CD4-positive, alpha-beta T cell treated with Interleukin-17A for 1 hour (primary cell): Measurements from ENCODE around the gene ISG15.
"Not testable (repeated sequence)": the region's sequence is repeated elsewhere in the genome, so short reads cannot be mapped to it uniquely, and the experiment has no call there.

ENCODE experiments used
- DNase-seq: peaks from one replicate; pipeline ENCODE4 v3.0.0-alpha.2; 2020

Gene ISG15

DNA sequence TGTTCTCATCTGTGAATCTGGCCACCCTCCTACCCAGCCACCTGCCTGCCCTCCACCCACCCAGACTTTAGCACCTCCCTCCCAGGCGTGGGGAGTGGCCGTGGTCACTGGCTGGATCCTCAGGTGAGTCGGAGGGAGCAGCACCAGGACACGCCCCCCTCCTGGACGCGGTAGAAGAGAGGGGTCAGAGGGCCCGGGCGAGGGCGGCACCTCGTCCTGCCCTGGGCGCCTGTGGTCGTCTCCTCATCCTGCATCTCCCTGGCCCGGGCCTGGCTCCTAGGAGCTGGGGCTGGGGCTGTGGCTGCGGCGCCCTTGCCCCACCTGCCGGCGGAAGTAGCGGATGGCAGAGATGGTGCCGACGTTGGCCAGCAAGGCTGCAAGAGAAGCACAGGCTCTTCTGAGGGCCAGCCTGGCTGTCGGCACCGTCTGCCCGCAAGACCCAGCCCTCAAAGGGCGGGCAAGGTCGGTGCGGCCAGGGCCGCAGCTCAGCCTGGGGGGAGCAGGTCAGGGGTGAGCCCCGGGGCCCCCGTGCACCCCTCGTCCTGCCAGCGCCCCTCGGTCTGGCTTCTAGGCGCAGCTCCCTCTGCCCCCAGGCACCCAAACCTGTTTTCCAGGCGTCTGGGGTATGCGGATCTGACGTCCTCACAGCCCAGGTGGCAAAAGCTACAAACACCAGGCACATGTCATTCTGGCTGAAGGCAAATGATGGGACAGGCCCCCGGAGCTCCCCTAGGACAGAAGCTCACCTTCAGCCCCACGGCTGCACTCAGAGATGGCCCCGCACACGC, 37.2 kb upstream of the ISG15 start:
- DNase-seq, result peak; percentile 74

DNA sequence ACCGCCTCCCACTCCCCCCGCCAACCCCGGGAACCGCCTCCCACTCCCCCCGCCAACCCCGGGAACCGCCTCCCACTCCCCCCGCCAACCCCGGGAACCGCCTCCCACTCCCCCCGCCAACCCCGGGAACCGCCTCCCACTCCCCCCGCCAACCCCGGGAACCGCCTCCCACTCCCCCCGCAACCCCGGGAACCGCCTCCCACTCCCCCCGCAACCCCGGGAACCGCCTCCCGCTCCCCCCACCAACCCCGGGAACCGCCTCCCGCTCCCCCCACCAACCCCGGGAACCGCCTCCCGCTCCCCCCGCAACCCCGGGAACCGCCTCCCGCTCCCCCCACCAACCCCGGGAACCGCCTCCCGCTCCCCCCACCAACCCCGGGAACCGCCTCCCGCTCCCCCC, 36.5 kb upstream of the ISG15 start:
- DNase-seq, result not testable (repeated sequence)

DNA sequence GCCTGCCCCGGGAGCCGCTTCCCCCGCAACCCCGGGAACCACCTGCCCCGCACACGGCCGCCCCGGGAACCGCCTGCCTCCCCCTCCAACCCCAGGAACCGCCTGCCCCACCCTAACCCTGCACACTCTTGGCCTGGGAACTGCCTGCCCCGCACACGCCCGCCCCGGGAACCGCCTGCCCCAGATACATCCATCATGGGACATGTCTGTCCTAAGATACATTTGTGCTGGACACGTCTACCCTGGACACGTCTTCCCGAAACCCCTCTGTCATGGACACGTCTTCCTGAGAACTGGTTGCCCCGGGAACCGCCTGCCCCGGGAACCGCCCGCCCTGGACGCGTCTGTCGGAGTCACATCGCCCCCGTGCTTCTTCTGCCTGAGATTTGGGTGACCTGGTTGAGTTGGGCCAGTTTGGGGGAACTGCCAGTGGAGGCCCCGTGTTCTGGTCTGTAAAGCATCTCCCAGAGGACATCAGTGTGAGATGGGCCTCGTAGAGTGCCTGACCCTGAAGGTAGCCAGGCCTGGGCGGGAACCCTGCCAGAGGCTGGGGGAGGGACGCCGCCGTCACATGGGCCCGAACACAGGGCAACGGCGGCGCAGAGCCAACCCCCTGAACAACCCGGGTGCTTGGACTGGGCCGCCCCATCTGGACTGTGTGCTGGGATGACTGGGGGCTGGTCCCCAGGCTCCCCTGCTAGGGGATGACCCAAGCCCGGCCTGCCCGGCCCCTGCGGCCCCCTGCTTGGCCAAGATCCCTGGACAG, 35.0 kb upstream of the ISG15 start:
- no peak for DNase-seq

DNA sequence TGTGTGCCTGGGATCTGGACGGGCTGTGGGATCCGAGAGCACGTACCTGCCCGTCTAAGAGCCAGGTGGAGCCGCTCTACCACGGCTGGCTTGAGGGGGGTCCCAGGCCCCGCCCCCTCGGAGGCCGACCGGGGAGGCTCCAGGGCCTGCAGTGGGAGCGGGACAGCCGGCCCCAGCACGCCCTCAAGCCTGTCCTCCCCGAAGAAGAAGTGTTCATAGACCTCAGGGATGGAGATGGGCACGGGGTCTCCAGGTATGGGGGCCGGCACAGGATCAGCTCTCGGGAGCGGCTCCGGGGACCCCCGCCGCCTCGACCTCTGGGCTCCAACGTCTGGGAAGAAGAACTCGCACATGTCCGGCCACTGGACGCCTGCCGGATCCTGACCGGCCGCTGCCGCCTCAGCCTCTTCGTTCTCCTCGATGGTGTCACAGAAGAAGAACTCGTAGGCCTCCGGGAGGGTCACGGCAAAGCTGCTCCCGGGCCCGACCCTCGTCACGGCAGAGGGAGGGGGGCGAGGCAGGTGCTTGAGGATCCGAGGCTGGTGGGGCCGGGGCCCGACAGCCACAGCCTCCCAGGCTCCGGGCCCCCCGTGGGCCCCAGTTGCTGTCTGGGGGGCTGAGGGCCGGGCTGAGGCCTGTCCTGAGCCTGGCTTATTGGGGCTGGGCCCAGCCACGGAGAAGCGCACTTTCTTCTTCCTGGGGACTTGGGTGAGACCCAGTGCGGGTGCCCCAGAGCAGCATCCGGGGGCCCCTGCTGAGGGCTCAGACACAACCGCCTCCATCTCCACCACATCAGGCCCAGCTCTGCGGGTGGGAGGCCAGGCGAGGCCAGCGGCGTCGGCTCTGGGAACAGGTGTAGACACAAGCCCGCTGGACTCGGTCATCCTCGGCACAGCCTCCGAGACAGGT, 34.2 kb upstream of the ISG15 start:
- DNase-seq, result no peak

DNA sequence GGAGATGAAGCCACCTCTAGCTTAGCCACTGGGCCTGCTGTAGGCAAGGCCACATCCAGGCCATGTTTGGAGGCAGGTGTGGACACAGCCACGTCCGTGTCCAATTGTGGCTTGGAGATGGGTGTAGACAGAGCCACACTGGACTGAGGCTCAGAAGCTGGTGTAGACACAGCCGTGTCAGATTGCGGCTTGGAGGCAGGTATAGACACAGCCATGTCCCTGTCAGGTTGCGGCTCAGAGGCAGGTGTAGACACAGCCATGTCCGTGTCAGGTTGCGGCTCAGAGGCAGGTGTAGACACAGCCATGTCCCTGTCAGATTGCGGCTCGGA, 33.6 kb upstream of the ISG15 start:
- no peak for DNase-seq

DNA sequence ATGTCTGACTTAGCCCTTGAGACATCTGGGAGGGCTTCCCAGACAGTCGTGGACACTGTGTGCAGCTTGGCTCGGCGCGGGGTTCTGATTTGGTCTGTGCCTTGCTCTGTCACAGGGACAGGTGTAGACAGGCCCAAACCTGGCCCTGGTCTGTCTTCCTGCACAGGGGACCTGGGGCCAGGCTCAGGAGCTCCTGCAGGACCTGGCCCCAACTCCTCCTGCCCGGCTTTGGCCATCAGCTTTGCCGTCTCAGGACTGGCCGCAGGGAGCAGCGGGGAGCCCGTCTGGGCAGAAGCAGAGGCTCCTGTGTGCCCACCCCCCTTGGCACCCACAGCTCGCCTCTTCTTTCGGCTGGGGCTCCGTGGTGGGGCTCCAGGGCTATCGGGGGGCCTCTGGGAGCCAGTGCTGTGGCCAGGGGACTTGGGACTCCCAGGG, 33.1 kb upstream of the ISG15 start:
- DNase-seq, result no peak

DNA sequence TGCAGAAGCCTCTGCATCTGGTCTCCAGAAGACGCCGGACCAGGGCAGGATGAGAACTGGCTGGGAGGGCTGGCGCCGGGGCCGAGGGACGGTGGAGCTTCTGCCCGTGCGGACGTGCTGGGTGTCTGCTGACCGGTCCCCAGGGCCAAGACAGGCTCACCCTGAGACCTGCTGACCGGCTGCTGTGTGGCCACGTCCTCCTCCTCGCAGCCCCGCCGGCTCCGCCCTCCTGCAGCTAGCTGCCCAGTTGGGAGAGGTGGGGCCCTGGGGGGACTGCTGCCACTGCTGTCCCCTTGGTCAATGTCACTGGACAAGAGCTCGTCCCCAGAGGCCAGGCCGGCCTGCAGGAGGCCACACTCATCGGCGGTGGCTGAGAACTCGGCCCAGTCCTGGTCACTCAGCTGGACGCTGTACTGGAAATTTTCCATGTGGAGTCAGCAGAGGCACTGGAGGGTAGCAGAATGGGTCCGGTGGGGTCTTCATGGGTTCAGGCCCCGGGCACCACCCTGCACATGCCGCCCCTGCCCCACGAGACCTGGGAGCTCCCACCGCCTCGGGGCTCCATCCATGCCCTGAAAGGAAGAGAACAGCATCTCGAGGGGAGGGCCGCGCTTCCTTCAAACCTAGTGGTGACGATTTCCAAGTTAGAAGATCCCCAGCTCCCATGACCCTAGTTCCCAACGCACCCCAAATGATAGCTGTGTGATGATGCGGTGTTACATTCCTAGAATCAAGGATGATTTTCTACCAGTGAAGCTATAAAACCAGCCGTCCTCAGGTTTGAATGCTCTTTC, 32.5 kb upstream of the ISG15 start:
- no peak for DNase-seq

DNA sequence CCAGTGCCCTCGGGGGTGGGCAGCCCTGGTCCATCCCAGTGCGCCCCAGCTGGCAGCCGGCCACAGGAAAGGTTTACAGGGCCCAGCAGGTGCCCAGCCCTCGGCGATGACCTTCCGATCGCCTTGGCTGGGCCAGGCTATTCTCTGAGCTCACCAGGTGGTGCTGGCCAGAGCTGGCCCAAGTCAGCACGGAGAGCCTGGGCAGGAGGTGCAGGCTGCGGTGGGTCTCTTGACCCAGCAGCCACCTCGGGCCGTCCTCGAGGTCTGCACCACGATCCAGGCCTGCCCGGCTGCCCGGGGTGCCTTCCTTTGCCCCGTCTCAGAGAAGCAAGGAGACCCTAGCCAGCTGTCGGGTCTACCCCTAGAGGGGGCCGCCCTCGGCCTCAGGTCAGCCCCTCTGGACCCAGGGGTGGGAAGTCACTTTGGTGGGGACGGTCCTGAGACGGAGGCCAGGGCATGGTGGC, 31.8 kb upstream of the ISG15 start:
- no peak for DNase-seq

DNA sequence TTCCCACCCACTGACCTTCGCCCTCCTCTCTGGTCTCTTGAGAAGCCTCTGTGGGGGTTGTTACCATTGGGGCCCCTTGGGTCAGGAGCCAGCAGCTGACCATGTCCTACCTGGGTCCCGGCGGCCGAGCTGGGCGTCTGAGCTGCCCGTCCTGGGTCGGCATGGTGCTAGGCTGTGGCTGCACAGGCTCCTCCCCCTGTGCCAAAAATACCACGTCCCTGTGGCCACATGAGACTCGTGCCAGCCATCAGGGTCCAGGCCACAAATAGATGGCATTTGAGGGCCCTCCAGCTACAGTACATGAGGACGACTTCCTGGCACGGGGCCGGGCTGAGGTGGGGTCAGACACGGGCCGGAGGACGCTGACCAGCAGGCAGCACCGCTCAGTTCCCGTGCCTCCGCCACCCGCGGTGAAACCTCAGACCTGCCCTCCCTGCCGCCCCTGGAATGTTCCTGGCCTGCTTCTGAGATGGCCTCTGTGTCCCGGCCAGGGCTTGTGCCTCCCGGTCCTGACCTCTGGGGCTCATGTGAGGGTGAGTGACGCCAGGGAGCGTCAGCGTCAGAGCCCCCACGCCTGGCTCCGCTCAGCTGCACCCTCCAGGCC, 31.2 kb upstream of the ISG15 start, which contains the start of gene PERM1:
TSS of gene PERM1 (minus strand) at position 139 of the 604 bp plus-strand sequence. CDS start 1,064 bp downstream, outside the sequence.
- DNase-seq, result no peak

DNA sequence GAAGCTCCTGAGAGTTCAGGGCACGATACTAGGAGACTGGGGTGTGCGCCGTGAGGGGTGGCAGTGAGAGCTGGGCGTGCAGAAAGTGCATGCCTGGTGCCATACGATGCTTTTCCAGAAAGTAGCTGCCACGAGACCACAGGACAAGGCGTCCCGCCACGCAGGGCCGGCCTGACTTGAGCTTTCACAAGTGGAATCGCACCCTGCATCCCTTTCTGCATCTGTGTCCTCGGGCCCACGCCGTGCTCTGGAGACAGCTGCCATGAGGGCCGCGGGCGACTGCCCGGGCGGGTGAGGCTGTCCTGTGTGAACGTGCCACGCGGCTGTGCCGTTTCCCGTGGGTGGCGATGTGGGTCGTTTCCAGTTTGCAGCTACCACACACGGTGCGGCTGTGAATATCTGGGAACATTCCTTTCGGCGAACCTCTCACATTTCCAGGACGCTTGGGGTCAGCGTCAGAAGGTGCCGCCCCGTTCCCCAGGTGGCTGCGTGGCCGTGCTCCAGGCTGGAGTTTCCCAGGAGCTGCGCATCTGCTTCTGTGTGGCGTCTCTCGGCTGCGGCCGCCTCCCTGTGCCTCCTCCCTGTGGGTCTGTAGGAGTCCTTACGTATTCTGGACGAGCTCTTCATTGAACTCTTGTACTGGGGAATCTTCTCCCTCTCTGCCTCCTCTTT, 30.4 kb upstream of the ISG15 start:
- DNase-seq, result no peak

DNA sequence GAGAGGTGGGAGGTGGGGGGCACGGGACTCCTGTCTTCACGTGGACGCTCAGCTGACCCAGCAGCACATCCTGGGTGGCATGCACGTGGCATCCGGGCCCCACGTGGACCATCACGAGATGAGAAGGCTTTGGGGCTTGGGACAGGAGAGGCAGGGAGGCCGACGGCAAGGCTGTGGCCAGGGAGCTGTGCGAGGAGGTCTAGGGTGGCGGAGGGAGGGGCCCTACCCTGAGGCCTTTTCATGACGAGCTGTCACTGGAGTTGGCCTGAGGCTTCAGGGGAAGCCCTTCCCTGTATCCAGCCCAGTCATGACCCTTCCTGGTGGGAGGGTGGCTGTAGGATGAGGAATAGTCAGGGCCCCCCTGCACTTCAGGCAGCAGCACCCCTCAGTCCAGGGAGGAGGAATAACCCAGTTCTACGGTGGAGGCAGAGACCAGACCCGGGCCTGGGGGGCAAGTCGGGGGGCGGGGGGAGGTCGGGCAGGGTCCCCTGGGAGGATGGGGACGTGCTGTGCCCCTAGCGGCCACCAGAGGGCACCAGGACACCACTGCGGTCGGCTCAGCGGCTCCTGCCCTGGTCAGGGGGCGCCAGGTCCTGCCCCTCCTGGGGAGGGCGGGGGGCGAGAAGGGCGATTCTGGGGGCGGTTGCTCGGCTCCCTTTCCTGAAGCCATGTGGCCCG, 29.4 kb upstream of the ISG15 start:
- DNase-seq, result peak; percentile 60

DNA sequence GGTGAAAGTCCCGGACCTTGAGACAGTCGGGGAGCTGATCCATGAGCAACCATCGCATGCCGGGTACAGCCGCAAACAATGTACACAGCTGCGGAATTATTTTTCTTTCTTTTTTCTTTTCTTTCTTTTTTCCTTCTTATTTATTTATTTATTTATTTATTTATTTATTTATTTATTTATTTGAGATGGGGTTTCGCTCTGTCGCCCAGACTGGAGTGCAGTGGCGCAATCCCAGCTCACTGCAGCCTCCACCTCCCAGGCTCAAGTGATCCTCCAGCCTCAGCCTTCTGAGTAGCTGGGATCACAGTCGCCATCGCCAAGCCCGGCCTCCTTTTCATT, 28.9 kb upstream of the ISG15 start:
- no peak for DNase-seq

DNA sequence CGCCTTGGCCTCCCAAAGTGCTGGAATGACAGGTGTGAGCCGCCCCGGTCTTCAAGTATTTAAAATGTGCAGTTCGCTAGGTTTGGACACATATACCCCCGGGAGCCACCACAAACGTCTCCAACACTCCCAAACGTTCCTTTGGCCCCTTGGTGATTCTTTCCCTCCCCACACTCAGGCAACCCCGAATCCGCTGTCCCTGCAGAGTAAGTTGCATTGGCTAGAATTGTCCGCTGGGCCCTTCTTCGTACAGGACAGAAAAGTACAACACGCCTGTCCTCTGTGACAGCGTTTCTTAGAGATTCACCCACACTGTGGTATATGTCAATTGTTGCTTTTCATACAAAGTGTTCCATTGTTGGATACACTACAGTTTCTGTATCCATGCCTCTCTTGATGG, 28.2 kb upstream of the ISG15 start:
- no peak for DNase-seq

DNA sequence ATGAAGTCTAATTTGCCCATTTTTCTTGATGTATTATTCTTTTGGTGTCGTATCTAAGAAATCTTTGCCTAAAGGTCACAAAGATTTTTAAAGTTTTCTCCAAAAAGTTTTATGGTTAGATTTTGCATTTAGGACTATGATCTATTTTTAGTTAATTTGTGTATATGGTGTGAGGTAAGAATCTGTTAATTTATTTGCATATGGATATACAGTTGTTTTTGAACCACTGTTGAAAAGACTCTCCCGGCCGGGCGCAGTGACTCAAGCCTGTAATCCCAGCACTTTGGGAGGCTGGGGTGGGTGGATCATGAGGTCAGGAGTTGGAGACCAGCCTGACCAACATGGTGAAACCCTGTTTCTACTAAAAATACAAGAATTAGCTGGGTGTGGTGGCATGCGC, 25.2 kb upstream of the ISG15 start:
- DNase-seq, result not testable (repeated sequence)

DNA sequence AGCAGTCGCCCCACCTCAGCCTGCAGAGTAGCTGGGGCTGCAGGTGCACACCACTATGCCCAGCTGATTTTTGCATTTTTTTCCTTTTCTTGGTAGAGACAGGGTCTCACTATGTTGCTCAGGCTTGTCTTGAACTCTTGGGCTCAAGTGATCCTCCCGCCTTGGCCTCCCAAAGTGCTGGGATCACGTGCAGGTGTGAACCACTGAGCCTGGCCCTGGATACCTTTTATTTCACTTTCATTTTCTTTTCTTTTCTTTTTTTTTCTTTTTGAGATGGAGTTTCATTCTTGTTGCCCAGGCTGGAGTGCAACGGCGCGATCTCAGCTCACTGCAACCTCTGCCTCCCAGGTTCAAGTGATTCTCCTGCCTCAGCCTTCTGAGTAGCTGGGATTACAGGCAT, 22.0 kb upstream of the ISG15 start:
- DNase-seq, result not testable (repeated sequence)

DNA sequence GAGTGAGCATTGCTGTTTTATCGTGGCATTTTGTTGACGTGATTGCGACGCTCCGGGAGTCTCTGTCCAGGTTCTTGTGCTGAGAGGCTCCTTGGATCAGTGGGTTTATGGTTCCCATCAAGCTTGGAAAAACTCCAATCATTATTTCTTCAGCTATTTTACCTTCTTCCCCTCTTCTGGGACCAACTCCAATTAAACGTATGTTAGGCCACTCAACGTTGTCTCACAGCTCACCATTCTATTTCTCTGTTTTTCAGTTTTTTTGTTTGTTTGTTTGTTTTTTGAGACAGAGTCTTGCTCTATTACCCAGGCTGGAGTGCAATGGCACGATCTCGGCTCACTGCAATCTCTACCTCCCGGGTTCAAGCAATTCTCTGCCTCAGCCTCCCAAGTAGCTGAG, 21.4 kb upstream of the ISG15 start:
- no peak for DNase-seq

DNA sequence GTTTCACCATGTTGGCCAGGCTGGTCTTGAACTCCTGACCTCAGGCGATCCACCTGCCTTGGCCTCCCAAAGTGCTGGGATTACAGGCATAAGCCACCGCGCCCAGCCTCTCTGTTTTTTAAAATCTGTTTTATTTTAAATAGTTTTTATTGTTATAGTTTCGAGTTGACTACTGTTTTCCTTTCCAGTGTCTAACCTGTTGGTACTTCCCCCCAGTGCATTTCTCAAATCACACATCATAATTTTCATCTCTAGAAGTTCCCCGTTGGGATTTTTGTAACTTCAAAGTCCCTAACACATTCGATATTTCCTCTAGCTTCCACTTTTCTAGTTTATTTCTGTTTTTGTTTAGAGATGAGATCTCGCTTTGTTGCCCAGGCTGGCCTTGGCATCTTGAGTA, 20.9 kb upstream of the ISG15 start:
- DNase-seq, result no peak

DNA sequence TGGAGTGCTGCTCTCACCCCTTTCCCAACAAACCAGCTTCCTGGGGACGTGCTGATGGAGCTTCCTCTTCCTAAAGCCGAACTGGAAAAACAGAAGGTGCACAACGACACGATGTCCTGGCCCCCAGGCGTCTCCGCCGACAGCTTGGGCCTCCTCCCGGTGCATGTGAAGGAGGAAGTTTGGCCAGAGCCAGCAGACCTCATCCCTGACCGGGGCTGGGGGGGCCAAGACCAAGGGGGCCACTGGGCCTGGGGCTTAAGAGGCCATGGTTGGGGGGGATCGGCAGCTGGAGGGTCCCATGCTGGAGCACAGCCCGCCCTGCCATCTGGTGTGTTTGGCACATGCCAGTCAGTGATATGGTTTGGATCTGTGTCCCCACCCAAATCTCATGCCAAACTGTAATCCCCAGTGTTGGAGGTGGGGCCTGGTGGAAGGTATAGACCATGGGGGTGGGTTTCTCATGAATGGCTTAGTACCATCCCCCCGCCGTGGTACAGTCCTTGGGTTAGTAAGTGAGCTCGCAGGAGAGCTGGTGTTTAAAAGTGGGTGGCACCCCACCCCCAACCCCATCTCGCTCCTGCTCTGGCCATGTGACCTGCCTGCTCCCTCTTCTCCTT, 19.8 kb upstream of the ISG15 start:
- no peak for DNase-seq

DNA sequence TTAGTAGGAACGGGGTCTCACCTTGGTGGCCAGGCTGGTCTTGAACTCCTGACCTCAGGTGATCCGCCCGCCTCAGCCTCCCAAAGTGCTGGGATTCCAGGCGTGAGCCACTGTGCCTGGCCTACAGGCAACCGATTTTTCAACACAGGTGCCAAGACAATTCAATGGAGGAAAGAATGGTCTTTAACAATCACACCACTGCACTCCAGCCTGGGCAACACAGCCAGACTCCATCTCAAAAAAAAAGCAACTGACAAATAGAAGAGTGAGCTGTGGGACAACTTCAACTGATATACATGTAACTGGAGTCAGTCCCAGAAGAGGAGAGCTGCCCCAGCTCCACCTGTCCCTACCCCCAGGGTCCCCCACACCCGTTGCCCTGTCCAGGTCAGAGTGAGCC, 18.8 kb upstream of the ISG15 start:
- not testable (repeated sequence) for DNase-seq
